ENCODE measurements around the gene SDK1. TPM values are rescaled to one million over a fixed set of nuclear protein-coding genes. Genes with fewer than 3 reads are reported as not detected.

SDK1 gene
- total RNA-seq, 1 donor = 0.27 TPM

- no peak for DNase-seq (ENCODE audit: low read depth)
- TF ChIP-seq, protein P1, sequence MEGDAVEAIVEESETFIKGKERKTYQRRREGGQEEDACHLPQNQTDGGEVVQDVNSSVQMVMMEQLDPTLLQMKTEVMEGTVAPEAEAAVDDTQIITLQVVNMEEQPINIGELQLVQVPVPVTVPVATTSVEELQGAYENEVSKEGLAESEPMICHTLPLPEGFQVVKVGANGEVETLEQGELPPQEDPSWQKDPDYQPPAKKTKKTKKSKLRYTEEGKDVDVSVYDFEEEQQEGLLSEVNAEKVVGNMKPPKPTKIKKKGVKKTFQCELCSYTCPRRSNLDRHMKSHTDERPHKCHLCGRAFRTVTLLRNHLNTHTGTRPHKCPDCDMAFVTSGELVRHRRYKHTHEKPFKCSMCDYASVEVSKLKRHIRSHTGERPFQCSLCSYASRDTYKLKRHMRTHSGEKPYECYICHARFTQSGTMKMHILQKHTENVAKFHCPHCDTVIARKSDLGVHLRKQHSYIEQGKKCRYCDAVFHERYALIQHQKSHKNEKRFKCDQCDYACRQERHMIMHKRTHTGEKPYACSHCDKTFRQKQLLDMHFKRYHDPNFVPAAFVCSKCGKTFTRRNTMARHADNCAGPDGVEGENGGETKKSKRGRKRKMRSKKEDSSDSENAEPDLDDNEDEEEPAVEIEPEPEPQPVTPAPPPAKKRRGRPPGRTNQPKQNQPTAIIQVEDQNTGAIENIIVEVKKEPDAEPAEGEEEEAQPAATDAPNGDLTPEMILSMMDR (IDR thresholded peaks at IDR 0.05; ENCODE audit: insufficient read depth, low read length) = no peak
- no peak overlapping the region for H3K4me3 ChIP-seq (ENCODE audit: low read depth, low read length)
Observed at GRCh38 chr7:3568516-3568915, 267.5 kb downstream of the SDK1 start.

GRCh38 chr7:3569643-3570042 lies 268.6 kb downstream of the SDK1 start:
- DNase-seq (ENCODE audit: low read depth) = no peak
- H3K4me3 ChIP-seq (ENCODE audit: low read depth, low read length) = no peak overlapping the region
- TF ChIP-seq, protein P1 (IDR thresholded peaks at IDR 0.05; ENCODE audit: insufficient read depth, low read length) = no peak

GRCh38 chr7:3573151-3573550 lies 272.1 kb downstream of the SDK1 start:
- DNase-seq (ENCODE audit: low read depth) = no peak

DNA sequence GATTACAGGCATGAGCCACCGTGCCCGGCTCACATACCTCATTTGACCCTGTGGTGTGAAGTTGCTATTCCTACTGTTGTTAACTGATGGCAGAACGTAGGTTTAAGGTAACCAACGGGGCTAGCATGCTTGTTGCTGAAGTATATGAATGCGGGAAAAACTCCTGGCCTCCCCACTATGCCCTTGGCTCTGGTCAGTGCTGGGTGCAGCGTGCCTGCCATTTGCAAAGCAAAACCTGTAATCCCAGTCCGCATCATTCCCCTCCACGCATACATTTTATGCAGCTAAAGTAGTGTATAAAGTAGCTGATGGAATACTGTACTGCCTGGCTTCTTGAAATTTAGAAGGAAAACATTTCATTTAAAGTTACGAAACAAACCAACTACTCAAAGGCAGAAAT lies 273.3 kb downstream of the SDK1 start:
- DNase-seq (ENCODE audit: low read depth) = no peak
- H3K4me3 ChIP-seq (ENCODE audit: low read depth, low read length) = no peak overlapping the region
- TF ChIP-seq, protein P1 (IDR thresholded peaks at IDR 0.05; ENCODE audit: insufficient read depth, low read length) = no peak

More at GRCh38 chr7:3573151-3573550, 272.1 kb downstream of the SDK1 start:
- H3K4me3 ChIP-seq (ENCODE audit: low read depth, low read length) = no peak overlapping the region
- TF ChIP-seq, protein P1 (IDR thresholded peaks at IDR 0.05; ENCODE audit: insufficient read depth, low read length) = no peak

- no peak overlapping the region for H3K4me3 ChIP-seq (ENCODE audit: low read depth, low read length)
- DNase-seq (ENCODE audit: low read depth) = no peak
- TF ChIP-seq, protein P1 (IDR thresholded peaks at IDR 0.05; ENCODE audit: insufficient read depth, low read length) = no peak
Observed at GRCh38 chr7:3575753-3576531, 274.9 kb downstream of the SDK1 start.

- TF ChIP-seq, protein P1 (IDR thresholded peaks at IDR 0.05; ENCODE audit: insufficient read depth, low read length) = no peak
- DNase-seq (ENCODE audit: low read depth) = no peak
Observed at GRCh38 chr7:3578399-3578798, 277.3 kb downstream of the SDK1 start.

More at GRCh38 chr7:3578399-3578798, 277.3 kb downstream of the SDK1 start:
- no peak overlapping the region for H3K4me3 ChIP-seq (ENCODE audit: low read depth, low read length)

Data from fibroblast of the aortic adventitia (primary cell).